NCI-H2227 (cell line): ENCODE data around the gene TLK2.
A peak's percentile ranks its signal among the peaks of the same experiment; 100 is the strongest.
"Not testable (repeated sequence)": the region's sequence is repeated elsewhere in the genome, so short reads cannot be mapped to it uniquely, and the experiment has no call there.

Experiments
- DNase-seq: peaks from one replicate; lab custom pipeline; 2025; ENCODE audit not compliant: unreplicated experiment; lab: John Stamatoyannopoulos, UW

Gene TLK2

DNA sequence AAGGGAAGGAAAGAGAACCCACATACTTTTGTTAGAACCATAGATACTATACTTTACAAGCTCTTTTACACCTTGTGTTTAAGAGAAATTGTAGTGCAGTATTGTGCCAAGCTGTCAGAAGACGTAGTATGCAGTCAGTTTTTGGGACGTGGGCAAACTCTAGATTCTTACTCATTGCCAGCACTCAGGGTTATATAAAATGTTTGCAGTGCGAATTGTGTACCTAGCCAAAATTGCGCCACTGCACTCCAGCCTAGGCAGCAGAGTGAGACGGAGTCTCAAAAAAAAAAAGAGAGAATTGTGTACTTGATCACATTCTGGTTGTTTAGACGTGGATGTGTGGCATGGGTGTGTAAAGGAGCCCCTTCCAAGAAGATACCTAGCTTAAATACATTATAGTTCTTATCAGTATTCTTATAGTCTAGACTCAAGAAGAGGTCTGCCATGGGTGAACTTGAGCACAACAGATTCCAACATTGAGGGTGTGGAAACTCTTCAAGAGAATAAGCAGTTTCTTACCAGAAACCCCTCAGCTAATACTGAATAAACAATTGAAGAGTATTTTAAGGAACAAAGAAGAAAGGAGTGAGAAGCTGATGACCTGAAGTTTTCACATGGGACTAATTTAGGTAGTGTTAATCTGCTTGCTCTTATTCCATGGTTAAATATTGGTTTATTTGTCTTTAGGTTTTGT, 121.5 kb downstream of the TLK2 start:
- no peak for DNase-seq

DNA sequence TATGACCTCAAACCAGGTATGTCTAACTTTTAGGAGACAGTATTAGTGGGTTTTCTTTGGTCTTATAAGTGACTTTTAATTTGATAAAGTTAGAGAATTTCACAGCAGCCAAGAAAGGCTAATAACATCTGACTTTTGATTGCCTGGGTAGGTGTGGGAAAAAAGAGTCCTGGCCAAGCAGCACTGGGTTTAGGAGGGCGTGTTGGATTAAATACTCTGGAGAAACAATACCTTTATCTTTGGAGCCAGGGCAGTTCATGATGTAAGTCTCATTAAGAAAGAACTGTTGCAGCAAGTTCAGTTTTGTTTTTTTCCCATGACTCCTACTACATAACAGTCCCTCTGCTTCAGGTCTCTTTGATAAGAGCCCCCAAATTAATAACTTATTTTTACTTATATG, 122.2 kb downstream of the TLK2 start:
- no peak for DNase-seq

DNA sequence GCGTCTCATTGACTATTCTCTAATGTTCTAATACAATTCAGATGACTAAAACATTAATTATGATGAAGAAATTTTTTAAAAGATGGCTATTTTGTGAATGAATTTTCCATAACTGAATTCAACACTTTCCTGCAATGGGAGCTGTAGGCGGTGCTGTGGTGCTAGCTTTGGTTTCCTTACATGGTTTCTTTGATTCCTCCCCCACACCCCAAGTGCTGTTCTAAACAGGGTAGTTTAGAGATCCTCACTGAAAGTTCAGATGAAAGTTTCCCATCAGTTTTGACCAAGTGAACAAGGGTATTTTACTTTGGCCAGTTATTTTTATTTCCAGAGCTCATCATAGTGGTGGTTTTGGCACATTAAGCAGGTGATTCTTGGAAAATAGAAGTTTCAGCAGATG, 122.8 kb downstream of the TLK2 start:
- DNase-seq, result no peak

DNA sequence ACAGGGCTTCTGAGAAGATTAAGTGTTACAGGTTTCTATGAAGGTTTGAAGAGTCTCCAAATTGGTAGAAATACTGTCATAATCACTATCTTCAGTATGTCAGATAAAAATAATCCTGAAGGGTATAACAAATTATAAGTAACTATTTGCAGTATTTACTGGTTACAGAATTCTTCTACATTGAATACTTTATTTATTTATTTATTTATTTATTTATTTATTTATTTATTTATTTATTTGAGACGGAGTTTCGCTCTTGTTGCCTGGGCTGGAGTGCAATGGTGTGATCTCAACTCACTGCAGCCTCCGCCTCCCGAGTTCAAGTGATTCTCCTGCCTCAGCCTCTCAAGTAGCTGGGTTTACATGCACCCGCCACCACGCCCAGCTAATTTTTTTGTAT, 125.2 kb downstream of the TLK2 start:
- not testable (repeated sequence) for DNase-seq

DNA sequence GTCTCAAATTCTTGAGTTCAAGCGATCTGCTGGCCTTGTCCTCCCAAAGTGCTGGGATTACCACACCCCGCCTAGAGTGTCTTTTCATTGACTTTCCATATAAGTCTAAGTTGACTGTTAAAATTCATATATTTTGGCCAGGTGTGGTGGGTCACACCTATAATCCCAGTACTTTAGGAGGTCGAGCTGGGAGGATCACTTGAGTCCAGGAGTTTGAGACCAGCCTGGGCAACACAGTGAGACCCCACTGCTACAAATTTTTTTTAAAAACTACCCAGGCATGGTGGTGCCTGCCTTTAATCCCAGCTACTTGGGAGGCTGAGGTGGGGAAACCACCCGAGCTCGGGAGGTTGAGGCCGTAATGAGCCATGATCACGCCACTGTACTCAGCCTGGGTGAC, 127.0 kb downstream of the TLK2 start:
- DNase-seq, result no peak

DNA sequence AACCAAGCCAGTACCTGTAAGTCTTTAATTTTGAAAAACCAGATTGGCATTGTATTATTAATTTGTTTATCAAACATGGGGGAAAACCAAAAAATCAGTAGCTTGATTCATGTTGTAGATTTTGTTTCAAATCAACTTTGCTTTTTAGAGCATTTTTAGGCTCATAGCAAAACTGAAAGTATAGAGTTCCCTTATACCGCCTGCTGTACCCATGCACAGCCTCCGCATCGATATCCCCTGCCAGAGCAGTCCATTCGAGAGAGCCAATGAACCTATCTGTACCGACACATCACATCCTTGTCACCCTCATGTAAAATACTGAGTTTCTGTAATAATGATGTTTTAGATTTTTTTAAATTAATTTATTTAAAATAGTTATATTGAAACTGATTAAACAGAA, 132.7 kb downstream of the TLK2 start:
- no peak for DNase-seq

DNA sequence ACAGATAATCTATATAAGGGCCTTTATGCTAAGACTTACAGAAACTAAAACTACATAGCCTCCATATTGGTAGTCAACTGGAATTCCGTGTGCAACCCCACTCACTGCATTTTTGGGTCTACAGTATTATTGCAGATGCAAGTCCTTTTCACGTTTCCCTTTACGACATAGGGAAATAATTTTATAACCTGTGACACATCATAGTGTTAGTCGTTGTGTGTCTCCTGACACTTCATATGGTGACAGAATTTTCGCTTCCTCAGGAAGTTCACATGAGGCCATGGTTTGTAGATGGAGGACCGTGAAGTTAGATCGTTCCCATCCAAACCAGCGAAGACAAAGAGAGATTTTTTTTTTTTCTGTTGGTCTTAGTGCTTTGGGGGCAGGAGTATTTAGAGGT, 133.1 kb downstream of the TLK2 start:
- DNase-seq, result no peak

DNA sequence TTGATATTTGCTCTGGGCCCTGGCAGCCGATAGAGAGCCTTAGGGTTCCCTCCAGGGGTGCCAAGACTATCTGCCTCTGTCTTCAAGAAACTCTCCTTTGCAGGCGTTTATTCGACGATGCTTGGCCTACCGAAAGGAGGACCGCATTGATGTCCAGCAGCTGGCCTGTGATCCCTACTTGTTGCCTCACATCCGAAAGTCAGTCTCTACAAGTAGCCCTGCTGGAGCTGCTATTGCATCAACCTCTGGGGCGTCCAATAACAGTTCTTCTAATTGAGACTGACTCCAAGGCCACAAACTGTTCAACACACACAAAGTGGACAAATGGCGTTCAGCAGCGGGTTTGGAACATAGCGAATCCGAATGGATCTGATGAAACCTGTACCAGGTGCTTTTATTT, 133.7 kb downstream of the TLK2 start:
- not testable (repeated sequence) for DNase-seq

DNA sequence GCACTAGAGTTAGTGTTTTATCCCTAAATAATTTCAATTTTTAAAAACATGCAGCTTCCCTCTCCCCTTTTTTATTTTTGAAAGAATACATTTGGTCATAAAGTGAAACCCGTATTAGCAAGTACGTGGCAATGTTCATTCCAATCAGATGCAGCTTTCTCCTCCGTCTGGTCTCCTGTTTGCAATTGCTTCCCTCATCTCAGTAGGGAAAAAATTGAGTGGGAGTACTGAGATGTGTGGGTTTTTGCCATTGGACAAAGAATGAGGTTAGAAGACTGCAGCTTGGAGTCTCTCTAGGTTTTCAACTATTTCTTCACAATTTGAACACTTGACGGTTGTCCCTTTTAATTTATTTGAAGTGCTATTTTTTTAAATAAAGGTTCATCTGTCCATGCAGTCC, 134.5 kb downstream of the TLK2 start:
- DNase-seq, result not testable (repeated sequence)

DNA sequence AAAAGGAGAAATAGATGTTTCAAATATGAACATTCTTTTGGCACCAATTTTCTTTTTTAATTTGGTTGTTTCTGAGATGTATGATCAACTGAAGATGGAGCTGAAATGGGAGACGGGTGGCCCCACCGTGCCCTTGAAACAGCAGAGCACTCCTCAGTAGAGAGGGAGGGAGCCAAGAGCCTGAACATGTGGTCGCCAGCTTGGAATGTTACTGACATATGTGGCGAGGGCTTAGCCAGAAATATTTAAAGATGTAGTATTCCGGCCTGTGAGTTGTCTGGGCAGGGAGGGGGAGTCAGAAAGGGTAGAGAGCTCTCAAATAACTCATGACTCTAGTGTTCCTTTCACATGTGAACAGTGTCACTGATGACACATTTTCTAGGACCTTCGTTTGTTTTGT, 135.5 kb downstream of the TLK2 start:
- DNase-seq, result no peak

DNA sequence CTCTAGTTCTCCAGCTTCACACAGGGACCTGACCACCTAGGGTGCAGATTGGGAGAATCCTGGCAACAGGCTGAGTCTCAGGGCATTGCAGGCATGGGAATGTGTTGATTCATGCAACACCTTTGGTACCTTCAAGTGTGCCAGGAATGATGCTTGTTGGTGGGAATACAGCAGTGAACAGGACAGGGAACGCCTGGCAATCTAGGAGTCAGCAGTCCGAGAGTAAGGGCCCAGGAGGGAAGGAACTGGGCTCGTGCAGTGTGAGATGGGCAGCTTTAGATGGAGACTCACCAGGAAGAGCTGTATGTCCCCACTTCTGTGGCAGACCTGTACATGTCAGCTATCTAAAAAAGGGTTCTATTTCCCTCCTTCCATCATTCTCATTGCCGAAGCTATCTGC, 136.9 kb downstream of the TLK2 start:
- no peak for DNase-seq

DNA sequence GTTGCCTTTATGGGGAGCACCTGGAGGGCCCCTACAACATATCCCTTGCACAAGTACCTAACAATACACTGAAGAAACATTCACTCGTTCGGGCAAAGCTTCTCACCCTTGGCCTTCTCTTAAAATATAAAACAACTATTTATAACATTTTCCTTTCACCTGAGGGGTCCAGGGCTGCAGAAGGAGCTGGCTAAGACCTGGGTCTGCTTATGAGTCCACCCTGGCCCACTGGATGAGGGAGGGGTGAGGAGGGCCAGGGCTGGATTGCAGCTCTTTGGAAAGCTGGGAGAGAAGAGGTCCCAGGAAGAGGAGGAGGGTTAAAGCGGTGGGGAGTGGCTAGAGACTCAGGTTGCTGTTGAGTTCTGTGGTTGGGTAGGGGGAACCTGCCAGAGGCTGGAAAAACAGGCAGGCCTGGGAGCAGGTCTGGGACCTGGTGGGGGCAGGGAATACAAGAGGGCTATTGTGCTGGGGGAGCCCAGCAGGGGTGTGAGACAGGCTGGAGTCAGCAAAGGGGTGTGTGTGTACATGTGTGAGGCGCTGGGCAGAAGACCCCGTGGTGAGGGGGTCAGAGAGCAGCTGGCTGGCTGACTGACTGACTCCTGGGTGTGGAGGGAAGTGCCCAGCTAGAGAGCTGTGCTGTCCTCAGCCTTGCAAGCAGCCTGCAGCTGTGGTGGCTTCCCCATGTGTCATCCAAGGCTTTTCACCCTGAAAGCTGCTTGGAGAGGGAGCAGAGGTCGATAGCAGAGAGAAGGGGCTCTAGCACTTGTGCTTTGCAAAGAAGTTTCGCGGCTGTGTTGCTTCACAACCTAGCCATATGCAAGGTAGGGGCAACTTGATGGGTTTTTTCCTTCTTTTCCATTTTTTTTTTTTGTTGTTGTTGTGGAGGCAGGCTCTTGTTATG, 138.6 kb downstream of the TLK2 start:
- DNase-seq, result no peak

DNA sequence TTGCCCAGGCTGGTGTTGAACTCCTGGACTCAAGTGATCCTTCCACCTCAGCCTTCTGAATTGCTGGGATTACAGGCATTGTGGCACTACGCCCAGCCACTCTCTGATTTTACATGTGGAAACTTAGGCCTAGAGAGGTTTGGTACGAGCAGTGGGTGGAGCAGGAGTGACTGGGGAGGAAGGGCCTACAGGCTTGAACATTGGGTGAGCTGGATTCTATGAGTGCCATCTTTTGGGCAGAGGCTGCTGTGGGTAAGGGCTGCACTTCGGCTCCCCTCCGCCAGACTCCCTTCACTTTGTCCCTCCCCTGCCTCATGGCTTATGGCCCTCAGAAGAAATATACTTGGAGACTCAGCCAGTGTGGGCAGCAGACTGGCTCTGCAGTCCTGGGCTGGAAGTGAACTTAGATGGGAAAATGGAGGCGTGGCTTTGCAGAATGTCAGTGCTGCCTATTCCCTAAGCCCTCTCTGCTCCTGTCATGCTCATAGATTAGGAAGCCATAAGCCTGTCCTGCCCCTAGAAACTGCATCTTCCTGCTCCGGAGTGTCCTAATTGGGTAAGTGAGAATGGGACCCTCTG, 139.4 kb downstream of the TLK2 start:
- no peak for DNase-seq

DNA sequence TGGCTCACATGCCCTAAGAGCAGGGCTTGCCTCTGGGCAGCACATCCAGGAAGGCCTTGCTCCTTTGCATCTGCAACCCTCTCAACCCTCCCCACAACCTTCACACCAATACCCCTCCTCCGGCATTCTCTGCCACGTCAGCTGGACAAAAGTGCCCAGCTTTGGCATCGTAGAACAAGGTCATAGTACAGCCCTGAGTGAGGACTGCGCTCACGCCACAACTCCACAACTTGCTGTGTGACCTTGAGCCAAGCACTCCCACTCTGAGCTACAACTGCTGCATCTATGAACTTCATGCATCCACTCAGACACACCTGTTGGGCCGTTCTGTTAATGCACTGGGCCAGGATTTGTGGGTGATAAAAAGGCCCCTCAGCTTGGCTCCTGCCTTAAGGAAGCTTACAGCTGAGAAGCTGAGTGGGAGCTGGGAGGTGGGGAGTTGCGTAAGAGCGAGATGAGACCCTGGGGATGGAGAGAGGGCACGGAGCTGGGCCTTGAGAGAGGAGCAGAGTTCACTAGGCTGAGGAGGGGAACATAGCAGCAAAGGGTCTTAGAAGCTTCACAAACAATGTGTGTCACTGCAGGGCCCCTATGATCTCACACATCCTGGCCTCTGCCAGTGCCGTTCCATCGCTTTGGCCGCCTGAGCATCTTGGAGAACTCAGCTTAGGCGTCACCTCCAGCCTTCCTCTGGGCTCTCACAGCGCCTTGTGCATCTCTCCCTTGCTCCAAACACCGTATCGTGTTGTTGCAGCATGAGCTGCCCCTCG, 140.2 kb downstream of the TLK2 start:
- DNase-seq, result no peak

DNA sequence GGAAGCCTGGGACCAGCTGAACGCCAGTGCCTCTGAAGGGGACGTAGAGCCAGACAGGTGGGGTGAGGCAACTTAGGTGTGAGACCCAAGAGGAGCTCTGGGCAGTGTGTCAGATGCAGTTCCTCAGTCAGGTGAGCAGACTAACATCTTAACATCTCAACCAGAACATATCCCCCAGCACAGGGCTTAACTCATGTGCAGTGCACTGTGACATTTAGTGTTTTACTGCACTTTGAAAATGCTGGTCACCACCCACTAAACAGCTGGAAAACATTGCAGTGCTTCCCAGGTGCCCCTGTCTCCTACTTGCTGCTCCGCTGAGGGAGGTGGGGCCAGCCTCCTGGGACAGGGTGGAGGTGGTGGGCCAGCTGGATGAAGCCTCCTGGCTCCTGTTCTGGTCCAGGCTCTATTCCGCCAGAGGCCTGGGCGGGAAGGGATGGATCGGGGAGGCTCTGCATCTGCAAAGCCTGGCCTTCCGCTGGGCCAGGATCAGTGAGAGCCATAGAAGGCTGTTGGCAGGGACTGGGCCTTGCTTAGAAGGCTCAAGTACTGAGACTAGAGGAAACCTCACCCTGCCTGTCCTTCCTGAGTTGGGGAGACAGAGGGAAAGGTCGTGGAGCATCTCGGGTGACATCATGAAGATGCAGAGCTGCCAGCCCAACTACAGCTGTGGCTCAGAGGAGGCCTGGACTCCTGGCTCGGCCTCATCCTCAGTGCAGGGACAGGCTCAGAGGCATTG, 141.0 kb downstream of the TLK2 start:
- DNase-seq, result no peak

DNA sequence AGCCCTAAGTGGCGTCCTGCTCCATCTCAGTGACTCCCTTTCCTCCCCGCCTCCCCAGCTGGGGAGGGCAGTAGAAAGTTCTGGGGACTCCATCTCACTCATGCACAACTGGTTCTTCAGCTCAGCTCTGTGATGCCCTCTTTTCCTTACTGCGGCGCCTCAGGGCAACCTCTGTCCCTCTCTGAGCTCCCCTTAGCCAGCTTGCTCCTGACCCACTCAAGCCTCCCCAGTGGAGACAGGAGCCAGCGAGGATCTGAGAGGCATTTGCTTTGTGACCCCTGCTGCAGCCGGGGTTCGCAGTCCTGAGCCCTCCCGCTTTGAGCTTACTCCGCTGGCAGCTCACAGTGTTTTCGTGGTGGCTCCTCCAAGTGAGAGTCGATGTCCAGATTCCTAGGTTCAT, 142.6 kb downstream of the TLK2 start:
- DNase-seq, result no peak

DNA sequence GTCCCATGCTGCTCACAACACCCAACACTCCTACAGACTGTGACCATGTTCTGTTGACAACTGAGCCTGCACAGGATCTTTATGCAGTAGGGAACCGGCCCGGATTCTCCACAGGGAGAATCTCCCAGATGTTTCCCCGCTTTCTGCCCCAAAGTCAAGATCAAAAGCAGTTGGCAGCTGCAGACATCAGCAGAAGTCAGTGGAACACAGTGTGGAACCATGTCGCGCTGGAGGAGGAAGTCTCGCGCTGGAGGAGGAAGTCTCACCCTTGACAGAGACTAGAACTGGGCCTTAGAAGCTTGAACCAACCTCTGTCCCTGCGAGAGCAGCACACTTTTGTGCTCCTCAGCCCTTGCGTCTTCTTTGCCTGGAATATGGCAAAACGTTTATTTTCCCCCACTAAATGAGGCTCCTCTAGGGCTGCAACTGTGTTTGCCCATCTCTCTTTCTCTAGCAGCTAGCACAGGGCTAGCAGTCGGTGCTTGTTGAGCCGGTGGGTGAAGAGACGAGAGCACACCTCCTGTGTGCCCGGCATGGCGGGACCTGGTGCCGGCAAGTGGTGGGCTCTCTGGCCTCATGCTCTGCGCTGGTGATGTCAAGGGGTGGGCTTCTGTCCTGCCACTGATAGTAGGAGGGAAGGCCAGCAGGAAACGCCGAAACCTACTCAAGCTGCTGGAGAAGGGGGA, 146.7 kb downstream of the TLK2 start:
- no peak for DNase-seq

DNA sequence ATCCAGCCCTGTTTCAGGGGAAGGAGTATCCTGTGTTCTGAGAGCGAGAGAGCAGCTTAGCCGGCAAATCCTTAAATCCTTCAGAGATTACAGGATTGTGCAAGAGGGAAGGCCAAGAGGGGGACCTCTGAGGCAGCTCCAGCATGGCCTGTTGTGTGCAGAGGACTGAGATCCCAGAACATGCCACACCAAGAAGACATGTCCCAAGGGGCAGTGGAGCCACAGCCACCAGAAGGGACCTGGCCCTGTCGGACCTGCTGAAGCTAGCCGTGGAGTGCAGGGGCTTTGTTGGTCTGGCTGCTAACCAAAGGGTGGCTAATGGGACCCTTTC, 147.2 kb downstream of the TLK2 start:
- no peak for DNase-seq

DNA sequence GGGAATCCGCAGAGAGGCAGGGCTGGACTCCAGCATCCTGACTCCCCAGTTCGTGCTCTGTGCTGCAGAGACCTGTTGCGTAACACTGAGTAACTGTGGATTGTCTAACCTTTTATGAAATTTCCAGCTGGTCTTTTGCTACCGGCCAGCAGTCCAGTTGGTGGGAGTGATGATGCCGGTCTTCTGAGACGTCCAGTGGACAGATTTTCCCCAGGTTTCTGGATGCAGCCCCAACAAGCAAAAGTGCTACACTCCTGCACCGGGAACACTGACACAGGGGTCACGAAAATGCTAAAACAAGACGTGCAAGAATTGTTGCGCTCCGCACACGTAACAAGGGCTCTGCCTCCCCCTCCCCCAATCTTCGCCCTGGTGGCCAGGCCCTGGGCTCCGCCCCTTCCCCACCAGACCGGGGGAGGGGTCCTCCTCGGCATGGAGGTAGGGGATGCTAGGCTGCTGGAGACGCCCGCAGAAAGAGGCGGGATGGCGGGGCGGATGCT, 148.1 kb downstream of the TLK2 start:
- peak; percentile 70 for DNase-seq
